Activated CD4-positive, alpha-beta T cell treated with anti-CD3 and anti-CD28 coated beads for 48 hours (primary cell): ENCODE measurements around the gene RIN3.

Experiments used
- DNase-seq: peaks from one replicate; pipeline ENCODE4 v3.0.0-alpha.2; 2020

RIN3 gene

GRCh38 chr14:92651758-92652406 lies 138.3 kb downstream of the RIN3 start:
- DNase-seq: peak; percentile 58

- DNase-seq: peak; percentile 52
These were observed 139.0 kb downstream of the RIN3 start for GRCh38 chr14:92652413-92653151.

GRCh38 chr14:92653162-92653651 lies 139.6 kb downstream of the RIN3 start:
- peak; percentile 58 for DNase-seq

GRCh38 chr14:92654239-92654901 lies 140.8 kb downstream of the RIN3 start:
- peak; percentile 26 for DNase-seq

- DNase-seq: peak; percentile 27
These were observed 142.0 kb downstream of the RIN3 start for GRCh38 chr14:92655419-92656201.

- DNase-seq: no peak
These were observed 142.9 kb downstream of the RIN3 start for GRCh38 chr14:92656306-92657081.

GRCh38 chr14:92657457-92658142 lies 144.0 kb downstream of the RIN3 start:
- no peak for DNase-seq

- no peak for DNase-seq
These were observed 144.6 kb downstream of the RIN3 start for GRCh38 chr14:92658160-92658559.

- DNase-seq: no peak
These were observed 145.1 kb downstream of the RIN3 start for GRCh38 chr14:92658684-92659083.

- no peak for DNase-seq
These were observed 146.4 kb downstream of the RIN3 start for GRCh38 chr14:92659765-92660561.

- DNase-seq: no peak
These were observed 147.0 kb downstream of the RIN3 start for GRCh38 chr14:92660571-92660970.

- DNase-seq: no peak
These were observed 149.5 kb downstream of the RIN3 start for GRCh38 chr14:92663049-92663448.

GRCh38 chr14:92665661-92666110 lies 152.1 kb downstream of the RIN3 start:
- DNase-seq: no peak

GRCh38 chr14:92666251-92666650 lies 152.7 kb downstream of the RIN3 start:
- no peak for DNase-seq

GRCh38 chr14:92668276-92668973 lies 154.8 kb downstream of the RIN3 start:
- peak; percentile 46 for DNase-seq

GRCh38 chr14:92670160-92670559 lies 156.6 kb downstream of the RIN3 start:
- DNase-seq: no peak

GRCh38 chr14:92670643-92671366 lies 157.2 kb downstream of the RIN3 start:
- peak; percentile 50 for DNase-seq

GRCh38 chr14:92673601-92674150 lies 160.1 kb downstream of the RIN3 start:
- no peak for DNase-seq

- DNase-seq: no peak
These were observed 161.8 kb downstream of the RIN3 start for GRCh38 chr14:92675421-92675820.
